Measurements from ENCODE around the gene KCNJ1.

KCNJ1 gene

DNA sequence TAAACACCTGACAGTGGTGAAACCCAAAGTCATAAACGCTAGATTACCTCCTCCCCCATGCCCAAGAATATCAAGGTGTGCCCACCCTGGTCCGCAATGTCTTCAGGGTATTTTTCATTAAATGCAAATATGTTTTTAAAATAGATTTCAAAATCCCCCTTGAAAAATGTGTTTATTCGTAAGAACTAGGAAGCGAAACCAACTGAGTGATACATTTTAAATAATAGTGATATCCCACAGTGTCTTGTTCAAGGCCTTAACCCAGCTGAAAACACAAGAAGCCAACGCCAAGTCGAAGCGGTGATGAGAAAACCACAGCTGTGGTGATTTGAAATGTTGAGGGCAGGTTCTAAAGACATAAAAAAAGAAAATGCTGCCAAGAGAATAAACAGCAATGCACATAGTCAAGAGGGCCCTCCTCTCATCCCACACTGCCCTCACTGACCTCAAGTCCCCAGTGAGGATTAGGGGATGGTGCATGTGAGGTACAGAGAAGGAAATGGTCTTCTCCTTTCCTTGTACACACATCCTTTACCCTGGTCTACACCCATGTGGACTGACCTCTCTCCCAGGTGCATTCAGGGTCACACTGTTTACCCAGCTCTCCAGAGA, 25.5 kb downstream of the KCNJ1 start:
- no peak overlapping the region for H3K4me3 ChIP-seq (ENCODE audit: low read length)
- DNase-seq (ENCODE audit: low read depth): no peak
- TF ChIP-seq, protein P1, sequence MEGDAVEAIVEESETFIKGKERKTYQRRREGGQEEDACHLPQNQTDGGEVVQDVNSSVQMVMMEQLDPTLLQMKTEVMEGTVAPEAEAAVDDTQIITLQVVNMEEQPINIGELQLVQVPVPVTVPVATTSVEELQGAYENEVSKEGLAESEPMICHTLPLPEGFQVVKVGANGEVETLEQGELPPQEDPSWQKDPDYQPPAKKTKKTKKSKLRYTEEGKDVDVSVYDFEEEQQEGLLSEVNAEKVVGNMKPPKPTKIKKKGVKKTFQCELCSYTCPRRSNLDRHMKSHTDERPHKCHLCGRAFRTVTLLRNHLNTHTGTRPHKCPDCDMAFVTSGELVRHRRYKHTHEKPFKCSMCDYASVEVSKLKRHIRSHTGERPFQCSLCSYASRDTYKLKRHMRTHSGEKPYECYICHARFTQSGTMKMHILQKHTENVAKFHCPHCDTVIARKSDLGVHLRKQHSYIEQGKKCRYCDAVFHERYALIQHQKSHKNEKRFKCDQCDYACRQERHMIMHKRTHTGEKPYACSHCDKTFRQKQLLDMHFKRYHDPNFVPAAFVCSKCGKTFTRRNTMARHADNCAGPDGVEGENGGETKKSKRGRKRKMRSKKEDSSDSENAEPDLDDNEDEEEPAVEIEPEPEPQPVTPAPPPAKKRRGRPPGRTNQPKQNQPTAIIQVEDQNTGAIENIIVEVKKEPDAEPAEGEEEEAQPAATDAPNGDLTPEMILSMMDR (IDR thresholded peaks at IDR 0.05; ENCODE audit: insufficient read depth, low read depth, low read length, missing control alignments): no peak

DNA sequence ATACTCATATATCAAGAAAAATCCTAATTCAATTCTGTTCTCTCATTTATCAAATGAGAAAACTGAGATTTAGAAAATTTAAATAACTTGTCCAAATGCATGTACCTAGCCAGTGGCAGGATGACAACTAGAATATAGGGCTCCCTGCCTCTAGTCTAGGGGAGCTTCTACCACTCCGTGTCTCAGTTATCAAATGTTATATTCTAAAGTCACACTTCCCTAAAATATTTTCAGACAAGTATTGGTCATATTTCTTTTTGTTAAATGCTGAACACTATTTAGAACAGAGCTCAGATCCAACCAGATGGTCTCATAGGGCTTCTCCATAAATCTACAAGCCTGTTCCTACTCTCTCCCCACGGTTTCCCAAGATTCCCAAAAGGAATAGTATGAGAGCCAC, 26.3 kb downstream of the KCNJ1 start:
- no peak for DNase-seq (ENCODE audit: low read depth)
- TF ChIP-seq, protein P1 (IDR thresholded peaks at IDR 0.05; ENCODE audit: insufficient read depth, low read depth, low read length, missing control alignments): no peak
- no peak overlapping the region for H3K4me3 ChIP-seq (ENCODE audit: low read length)

DNA sequence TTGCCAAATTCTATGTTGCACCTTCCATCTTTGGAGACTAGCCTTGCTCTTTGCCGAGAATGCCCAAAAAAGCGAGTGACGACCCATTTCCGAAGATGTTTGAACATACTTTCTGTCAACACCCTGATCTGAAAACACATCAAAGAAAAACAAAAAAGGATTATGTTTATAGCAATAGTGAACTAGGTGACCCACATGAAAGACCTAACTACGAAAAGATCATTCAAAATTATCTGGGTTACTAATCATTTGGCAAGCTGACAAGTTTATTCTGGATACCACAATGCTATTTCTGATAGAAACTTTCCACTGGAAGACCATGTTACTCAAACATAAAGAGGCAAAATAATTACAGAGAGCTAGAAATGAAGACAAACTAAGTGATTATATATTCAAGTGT, 27.0 kb downstream of the KCNJ1 start:
- DNase-seq (ENCODE audit: low read depth): no peak
- no peak overlapping the region for H3K4me3 ChIP-seq (ENCODE audit: low read length)
- TF ChIP-seq, protein P1 (IDR thresholded peaks at IDR 0.05; ENCODE audit: insufficient read depth, low read depth, low read length, missing control alignments): no peak

DNA sequence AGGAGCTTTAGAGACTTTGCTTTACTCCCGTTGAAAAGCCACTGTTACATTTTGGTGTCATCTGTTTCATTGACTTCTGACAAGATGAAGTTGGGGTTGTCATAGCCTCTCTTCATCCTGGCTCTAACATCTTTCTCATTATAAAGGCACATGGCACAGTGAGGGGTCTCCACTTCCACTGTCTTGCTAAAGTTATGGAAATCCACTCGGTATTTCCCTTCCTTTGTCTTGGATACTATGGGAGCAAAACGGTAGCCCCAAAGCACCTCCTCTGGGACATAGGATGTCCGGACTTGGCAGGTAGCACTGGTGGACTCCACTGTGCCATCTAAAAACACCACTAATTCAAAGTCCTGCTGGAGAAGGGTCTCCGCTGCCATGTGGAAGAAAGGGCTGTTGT, 28.0 kb downstream of the KCNJ1 start:
- TF ChIP-seq, protein P1 (IDR thresholded peaks at IDR 0.05; ENCODE audit: insufficient read depth, low read depth, low read length, missing control alignments): no peak
- no peak overlapping the region for H3K4me3 ChIP-seq (ENCODE audit: low read length)
- DNase-seq (ENCODE audit: low read depth): no peak

DNA sequence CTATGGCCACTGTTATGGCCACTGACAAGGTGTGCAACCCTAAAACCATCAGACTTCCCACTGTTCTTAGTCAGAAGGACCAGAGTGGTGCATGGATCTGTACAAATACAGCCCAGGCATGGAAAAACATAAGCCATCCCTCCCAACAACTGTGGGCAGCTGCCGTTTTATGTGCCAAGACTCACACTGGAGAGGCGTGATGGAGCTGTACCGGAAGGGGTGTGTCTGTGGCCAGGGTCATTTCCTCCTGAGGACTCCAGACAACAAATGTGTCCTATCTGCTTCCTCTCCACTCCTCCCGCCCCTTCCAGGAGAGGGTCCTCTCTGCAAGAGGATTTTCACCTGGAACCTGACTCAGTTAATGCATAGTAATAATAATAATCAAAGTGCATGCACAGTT, 29.5 kb downstream of the KCNJ1 start:
- DNase-seq (ENCODE audit: low read depth): no peak
- H3K4me3 ChIP-seq (ENCODE audit: low read length): no peak overlapping the region
- TF ChIP-seq, protein P1 (IDR thresholded peaks at IDR 0.05; ENCODE audit: insufficient read depth, low read depth, low read length, missing control alignments): no peak

DNA sequence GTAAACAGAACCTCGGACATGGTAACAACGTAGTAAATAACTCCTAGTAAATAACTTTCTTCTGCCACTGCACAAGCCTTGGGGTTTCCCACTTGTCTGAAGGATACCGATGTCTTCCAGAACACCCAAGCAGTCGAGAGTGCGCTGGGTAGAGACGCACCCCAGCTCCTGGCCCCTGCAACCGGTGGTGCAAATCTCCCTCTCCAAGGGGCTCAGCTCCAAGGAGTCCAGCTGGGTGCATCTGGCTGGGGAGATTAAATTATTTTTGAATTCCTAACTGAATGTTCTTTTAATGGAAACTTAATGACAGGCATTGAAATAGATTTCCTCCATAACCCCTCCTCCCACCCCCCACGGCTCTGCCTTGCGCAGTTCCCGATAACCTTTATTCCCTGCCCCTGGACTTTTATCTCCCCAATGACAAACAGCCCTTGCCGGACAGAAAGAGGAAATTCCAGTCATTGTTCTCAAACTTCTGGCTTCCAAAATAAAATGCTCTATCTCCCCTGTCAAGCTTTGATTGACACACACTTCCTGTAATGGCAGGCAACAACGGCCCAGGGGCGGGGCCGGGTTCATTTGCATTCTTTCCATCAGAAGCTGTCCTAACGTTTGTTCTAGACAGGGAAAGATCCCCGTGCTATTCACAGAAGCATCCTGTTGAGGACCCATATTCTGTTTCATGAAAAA, 31.2 kb downstream of the KCNJ1 start:
- TF ChIP-seq, protein P1 (IDR thresholded peaks at IDR 0.05; ENCODE audit: insufficient read depth, low read depth, low read length, missing control alignments): no peak
- no peak overlapping the region for H3K4me3 ChIP-seq (ENCODE audit: low read length)
- DNase-seq (ENCODE audit: low read depth): peak; percentile 10

DNA sequence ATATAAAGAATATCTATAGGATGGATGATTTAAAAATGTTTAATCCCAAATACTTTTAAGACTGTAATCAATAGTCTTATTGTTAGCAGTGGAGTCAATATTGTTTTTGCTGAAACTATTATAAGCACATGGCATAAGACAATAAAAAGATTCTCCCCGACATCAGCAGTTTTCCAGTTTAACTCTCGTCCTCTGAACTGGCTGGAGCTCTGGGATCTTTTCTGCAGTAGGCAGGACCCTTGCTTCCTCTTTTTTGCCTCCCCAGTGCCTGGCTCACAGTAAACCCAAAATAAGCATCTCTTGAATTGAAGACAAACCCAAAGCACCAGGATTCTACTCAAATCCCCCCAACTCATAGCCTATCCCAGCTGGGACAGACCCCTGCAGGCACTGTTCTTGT, 32.9 kb downstream of the KCNJ1 start:
- TF ChIP-seq, protein P1 (IDR thresholded peaks at IDR 0.05; ENCODE audit: insufficient read depth, low read depth, low read length, missing control alignments): no peak
- DNase-seq (ENCODE audit: low read depth): no peak
- H3K4me3 ChIP-seq (ENCODE audit: low read length): no peak overlapping the region

All from epithelial cell of esophagus (primary cell).